Adrenal gland (tissue), 5 donors: ENCODE measurements around the gene GABBR1.

Experiments used
- POLR2A ChIP-seq, 2 donors: fragments of 450-650 bp; IDR thresholded peaks; one replicate each; pipeline ENCODE4 v1.6.1; 2017; ENCODE audit warnings: antibody characterized with exemption in 2 of 2, mild to moderate bottlenecking in 2 of 2, moderate library complexity in 1 of 2
- TF ChIP-seq, protein P1 (sequence below), 6 experiments: fragments of 450-650 bp in 4 of 6; fragments of 200-600 bp in 2 of 6; sonication (generic) in 1 of 6; IDR thresholded peaks; 1 replicate in 5 of 6; 2 replicates in 1 of 6; pipeline versions ENCODE4 v1.5.1 to v1.8.0; 2016 to 2021; ENCODE audit warnings: antibody characterized with exemption in 6 of 6, mild to moderate bottlenecking in 2 of 6, moderate library complexity in 1 of 6
- donor health status: DM: no; HTN: no; CAD: no.

DNA sequence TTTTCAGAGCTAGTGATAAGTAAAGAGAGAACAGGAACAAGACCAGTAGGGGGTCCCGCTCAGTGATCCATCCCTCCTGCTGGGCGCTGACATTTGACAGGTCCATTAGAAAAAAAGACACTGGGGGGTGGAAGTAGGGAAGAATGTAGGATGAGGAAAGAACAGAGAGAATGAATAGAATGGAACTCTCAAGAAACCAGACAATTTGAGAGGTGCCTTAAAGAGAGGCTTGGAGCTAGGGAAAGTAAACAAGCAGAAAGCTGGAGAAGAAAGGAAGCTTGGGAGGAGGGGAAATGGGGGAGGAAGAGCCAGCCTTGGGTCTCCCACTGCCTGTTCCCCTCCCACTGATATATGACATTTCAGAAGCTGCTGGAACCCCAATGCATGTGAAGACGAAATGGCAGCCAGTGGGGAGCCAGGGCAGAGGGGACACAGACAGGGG lies 8.4 kb downstream of the GABBR1 start:
- TF ChIP-seq, protein P1, sequence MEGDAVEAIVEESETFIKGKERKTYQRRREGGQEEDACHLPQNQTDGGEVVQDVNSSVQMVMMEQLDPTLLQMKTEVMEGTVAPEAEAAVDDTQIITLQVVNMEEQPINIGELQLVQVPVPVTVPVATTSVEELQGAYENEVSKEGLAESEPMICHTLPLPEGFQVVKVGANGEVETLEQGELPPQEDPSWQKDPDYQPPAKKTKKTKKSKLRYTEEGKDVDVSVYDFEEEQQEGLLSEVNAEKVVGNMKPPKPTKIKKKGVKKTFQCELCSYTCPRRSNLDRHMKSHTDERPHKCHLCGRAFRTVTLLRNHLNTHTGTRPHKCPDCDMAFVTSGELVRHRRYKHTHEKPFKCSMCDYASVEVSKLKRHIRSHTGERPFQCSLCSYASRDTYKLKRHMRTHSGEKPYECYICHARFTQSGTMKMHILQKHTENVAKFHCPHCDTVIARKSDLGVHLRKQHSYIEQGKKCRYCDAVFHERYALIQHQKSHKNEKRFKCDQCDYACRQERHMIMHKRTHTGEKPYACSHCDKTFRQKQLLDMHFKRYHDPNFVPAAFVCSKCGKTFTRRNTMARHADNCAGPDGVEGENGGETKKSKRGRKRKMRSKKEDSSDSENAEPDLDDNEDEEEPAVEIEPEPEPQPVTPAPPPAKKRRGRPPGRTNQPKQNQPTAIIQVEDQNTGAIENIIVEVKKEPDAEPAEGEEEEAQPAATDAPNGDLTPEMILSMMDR (IDR thresholded peaks at IDR 0.05), result no peak
- TF ChIP-seq POLR2A (IDR thresholded peaks at IDR 0.05), result no peak
